ENCODE measurements around the gene HSPG2. TPM values are rescaled to one million over a fixed set of nuclear protein-coding genes. Genes with fewer than 3 reads are reported as not detected.
A peak's percentile ranks its signal among the peaks of the same experiment; 100 is the strongest.

The HSPG2 gene
- total and polyA plus RNA-seq, 2 experiments from 2014 or later, result 62.3 to 193 TPM

DNA sequence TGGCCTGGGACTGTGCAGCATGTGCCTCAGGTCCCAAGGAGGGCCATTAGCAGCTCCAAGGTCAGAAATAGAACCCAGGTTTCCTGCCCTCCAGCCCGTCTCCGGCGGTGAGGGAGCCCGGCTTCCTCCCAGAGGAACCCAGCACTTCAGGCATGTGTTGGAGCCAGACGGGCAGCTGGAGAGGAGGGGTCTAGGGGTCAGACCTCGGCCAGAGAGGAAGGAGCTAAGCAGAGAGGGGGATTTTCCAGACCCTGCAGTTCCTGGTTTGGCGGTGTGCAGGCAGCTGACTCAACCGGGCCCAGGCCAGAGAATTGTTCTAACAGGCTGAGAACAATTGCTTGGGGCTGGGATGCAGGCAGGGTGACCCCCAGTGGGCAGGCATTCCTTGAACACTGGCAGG lies 37.1 kb downstream of the HSPG2 start:
- no peak overlapping the region for H3K4me3 ChIP-seq
- H3K4me1 ChIP-seq (ENCODE audit: low read depth), result peaks cover 42% of the 10 kb centered on the region
- H3K27ac ChIP-seq, result peak overlapping the region; percentile 85
- no peaks in the 10 kb centered on the region for H3K9me3 ChIP-seq (ENCODE audit: low read depth)
- H3K27me3 ChIP-seq, result no peaks in the 10 kb centered on the region
- H3K36me3 ChIP-seq, result peaks cover 9% of the 10 kb centered on the region
- TF ChIP-seq, protein P1, sequence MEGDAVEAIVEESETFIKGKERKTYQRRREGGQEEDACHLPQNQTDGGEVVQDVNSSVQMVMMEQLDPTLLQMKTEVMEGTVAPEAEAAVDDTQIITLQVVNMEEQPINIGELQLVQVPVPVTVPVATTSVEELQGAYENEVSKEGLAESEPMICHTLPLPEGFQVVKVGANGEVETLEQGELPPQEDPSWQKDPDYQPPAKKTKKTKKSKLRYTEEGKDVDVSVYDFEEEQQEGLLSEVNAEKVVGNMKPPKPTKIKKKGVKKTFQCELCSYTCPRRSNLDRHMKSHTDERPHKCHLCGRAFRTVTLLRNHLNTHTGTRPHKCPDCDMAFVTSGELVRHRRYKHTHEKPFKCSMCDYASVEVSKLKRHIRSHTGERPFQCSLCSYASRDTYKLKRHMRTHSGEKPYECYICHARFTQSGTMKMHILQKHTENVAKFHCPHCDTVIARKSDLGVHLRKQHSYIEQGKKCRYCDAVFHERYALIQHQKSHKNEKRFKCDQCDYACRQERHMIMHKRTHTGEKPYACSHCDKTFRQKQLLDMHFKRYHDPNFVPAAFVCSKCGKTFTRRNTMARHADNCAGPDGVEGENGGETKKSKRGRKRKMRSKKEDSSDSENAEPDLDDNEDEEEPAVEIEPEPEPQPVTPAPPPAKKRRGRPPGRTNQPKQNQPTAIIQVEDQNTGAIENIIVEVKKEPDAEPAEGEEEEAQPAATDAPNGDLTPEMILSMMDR (IDR thresholded peaks at IDR 0.05; ENCODE audit: low read depth, low read length), result no peak
- peak; percentile 31 to 57 for DNase-seq (ENCODE audit: low read depth in 1 of 2, low spot score in 1 of 2)

DNA sequence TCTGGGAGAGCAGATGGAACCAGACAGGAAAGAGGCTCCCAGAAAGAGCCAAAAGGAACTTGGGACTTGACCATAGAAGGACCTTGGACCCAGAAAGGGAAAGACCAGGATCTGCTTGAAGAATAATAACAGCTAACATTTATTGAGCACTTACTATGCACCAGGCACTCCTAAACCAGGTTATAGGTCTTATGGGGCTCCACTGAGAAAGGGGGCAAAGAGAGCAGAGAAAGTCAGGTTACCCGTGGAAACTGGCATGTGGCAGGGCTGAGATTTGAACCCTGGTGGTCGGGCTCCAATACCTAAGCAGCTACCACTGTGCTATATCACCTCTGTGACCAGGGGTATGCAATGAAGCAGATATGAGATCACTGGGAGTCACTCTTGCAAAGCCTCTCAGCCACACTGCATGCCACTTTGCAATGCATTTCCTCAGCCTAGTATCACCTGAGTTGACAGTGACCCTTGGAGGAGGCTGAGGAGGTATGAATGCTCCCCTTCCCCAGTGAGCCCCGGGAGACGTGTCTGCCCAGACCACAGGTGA lies 37.8 kb downstream of the HSPG2 start:
- Histone ChIP-seq H3K36me3 (peaks cover 11% of the 10 kb centered on the region), H3K27ac (peak overlapping the region; percentile 85), H3K4me1 (ENCODE audit: low read depth) (peaks cover 42% of the 10 kb centered on the region), H3K9me3 (ENCODE audit: low read depth) (no peaks in the 10 kb centered on the region), H3K4me3 (no peak overlapping the region), H3K27me3 (no peaks in the 10 kb centered on the region)
- peak in 1 of 2 donors; percentile 18 for DNase-seq (ENCODE audit: low read depth in 1 of 2, low spot score in 1 of 2)
- TF ChIP-seq, protein P1 (IDR thresholded peaks at IDR 0.05; ENCODE audit: low read depth, low read length), result no peak

DNA sequence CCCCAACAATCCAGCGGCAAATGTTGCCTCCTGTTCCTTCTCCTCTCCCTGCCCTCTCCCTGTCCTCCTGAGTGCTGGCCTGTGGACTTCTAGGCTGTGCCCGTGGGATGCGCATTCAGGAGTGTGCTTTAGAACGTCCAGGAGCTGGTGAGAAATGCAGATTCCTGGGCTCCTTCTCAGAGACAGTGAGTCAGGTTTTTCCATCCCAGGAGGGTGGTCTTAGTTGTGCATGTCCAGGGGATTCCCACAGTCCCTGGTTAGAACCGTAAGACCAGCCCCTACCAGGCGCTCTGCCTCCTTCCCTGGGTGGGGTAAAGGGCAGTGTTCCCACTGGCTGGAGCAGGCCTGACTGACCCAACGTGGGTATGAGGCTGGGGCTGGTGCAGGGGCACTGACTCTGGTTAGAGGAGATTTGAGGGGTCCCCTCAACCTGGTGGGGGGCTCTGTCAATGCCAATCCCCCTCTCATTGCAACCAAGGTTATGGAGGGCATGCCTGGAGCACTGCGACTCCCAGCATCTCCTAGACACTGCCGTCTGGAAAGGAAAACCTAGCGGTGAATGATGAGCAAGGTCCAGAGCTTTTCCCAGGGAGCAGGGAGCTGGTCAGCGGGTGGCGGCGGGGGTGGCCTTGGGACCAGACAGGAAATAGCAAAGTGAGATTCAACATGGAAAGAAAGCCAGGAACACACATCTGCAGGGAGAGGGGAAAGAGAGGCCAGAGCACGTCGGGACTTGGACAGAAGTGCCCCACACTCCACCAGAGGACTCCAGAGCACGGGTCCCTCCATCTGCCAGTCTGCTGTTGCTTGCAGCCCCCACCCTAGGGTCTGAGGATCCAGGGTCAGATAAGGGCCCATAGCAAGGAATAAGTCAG lies 38.5 kb downstream of the HSPG2 start:
- peak overlapping the region; percentile 85 for H3K27ac ChIP-seq
- no peaks in the 10 kb centered on the region for H3K27me3 ChIP-seq
- TF ChIP-seq, protein P1 (IDR thresholded peaks at IDR 0.05; ENCODE audit: low read depth, low read length), result no peak
- H3K36me3 ChIP-seq, result peaks cover 11% of the 10 kb centered on the region
- H3K9me3 ChIP-seq (ENCODE audit: low read depth), result no peaks in the 10 kb centered on the region
- peaks cover 40% of the 10 kb centered on the region for H3K4me1 ChIP-seq (ENCODE audit: low read depth)
- peak in 1 of 2 donors; percentile 55 for DNase-seq (ENCODE audit: low read depth in 1 of 2, low spot score in 1 of 2)
- H3K4me3 ChIP-seq, result no peak overlapping the region

DNA sequence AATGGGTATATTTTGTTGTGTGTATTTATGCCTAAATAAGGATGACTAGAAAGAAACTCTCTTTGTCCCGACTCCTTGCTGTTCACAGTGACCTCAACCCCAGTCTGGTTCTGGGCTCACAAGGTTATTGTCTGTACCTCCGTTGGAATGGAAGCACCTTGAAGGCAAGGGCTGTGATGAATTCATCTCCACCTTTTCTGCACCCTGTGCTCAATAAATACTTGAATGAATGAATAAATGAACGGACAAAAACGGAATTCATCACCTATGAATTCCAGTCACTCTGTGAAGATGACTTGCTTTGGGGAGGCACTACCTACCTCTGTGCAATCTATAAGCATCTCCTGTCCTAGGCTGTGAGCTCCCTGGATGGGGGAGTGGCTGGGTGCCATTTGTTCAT lies 39.3 kb downstream of the HSPG2 start:
- no peaks in the 10 kb centered on the region for H3K27me3 ChIP-seq
- H3K4me3 ChIP-seq, result no peak overlapping the region
- peaks cover 11% of the 10 kb centered on the region for H3K36me3 ChIP-seq
- TF ChIP-seq, protein P1 (IDR thresholded peaks at IDR 0.05; ENCODE audit: low read depth, low read length), result no peak
- H3K27ac ChIP-seq, result no peak overlapping the region
- no peaks in the 10 kb centered on the region for H3K9me3 ChIP-seq (ENCODE audit: low read depth)
- DNase-seq (ENCODE audit: low read depth in 1 of 2, low spot score in 1 of 2), result no peak
- peaks cover 37% of the 10 kb centered on the region for H3K4me1 ChIP-seq (ENCODE audit: low read depth)

DNA sequence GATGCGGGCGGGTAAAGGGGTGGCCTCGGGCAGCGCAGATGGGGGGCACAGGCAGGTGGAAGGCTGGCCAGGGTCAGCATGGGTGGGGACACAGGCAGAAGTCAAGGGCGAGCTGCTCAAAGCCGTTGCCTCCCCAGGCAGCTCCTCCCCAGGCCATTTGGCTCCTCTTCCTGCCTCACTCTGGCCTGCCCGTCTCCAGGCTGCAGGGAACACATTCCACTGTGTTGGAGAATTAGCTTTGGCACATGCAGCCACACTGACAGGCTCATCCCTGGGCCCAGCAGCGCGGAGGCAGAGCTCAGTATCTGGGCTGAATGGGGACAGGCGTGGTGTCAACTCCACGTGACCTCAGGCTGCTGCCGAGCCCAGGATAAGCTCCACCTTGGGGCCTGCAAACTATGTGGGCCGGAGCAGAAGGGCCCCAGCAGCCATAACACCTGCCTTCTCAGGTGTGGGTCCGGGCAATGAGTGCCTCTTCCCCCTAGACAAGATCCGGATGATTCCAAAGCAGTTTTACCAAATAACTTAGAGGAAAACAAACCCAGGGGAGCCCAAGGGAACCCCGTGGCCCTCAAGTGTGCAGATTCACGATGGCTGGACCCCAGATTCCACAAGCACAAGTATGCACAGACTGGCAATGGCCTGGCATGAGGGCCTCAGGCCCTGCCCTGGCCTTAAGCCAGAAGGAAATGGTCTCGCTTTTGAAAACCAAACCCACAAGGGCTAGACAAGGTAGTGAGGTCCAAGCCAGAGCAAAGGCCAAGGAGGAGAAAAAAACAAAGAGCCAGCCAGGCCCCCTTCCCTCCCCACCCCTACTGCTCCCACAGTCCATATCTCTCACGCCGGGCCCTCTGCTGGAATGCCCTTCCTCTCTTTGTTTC lies 40.2 kb downstream of the HSPG2 start:
- Histone ChIP-seq H3K27me3 (no peaks in the 10 kb centered on the region), H3K9me3 (ENCODE audit: low read depth) (no peaks in the 10 kb centered on the region), H3K36me3 (peaks cover 13% of the 10 kb centered on the region), H3K4me3 (no peak overlapping the region), H3K27ac (peak overlapping the region; percentile 75), H3K4me1 (ENCODE audit: low read depth) (peaks cover 29% of the 10 kb centered on the region)
- TF ChIP-seq, protein P1 (IDR thresholded peaks at IDR 0.05; ENCODE audit: low read depth, low read length), result no peak
- DNase-seq (ENCODE audit: low read depth in 1 of 2, low spot score in 1 of 2), result peak; percentile 46 to 53

Measured in cardiac muscle cell (in vitro differentiated cells and primary cell).